ENCODE results near the gene MRPS34. TPM values are rescaled to one million over a fixed set of nuclear protein-coding genes. Genes with fewer than 3 reads are reported as not detected.

MRPS34 gene
- 214 TPM for polyA plus RNA-seq (2012; ENCODE audit: insufficient read length, low read depth)

DNA sequence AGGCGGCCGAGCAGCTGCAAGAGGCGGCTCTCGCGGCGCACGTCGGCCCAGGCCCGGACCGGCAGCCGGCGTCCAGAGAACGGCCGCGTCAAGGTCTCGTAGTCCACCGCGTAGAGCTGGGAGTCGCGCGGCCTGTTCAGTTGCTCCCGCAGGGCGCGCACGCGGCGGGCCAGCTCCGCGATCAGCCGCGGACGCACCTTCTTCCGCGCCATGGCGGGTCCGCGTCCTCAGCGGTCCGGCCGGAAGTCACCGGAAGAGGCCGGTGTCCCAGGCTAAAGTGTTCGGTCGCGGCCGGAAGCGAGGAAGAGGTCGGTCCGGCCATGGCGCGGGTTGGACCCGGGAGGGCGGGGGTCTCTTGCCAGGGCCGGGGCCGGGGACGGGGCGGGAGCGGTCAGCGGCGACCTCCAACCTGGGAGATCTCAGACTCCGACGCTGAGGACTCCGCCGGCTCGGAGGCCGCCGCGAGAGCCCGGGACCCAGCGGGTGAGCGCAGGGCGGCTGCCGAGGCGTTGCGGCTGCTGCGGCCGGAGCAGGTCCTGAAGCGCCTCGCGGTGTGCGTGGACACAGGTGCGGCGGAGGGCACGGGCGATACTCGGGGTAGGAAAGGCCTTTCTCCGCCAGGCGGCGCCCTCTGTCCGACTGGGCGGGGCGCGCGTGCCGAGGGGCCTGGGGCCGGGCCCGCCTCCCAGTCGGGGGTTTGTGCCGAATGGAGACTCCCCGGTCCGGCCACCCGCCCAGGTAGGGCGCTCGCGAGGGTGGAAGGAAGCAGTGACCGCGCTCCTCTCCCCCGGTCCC, at the start of gene MRPS34:
TSS of gene MRPS34 (minus strand) at position 227 of the 795 bp plus-strand sequence. CDS start at position 212, 15 bp downstream.
- TF ChIP-seq SIN3A (IDR thresholded peaks at IDR 0.05; ENCODE audit: borderline replicate concordance, insufficient read depth, low read length) = 0 out of 2 replicates have a peak, but pooled peaks have one; percentile 10
- TF ChIP-seq POLR2AphosphoS5 (IDR thresholded peaks at IDR 0.05; ENCODE audit: low read depth, low read length) = 0 out of 2 replicates have a peak, but pooled peaks have one; percentile 46
- TF ChIP-seq TAF1 (IDR thresholded peaks at IDR 0.05; ENCODE audit: borderline replicate concordance, insufficient read depth, low read length) = peak; percentile 90
- TF ChIP-seq, protein P1, sequence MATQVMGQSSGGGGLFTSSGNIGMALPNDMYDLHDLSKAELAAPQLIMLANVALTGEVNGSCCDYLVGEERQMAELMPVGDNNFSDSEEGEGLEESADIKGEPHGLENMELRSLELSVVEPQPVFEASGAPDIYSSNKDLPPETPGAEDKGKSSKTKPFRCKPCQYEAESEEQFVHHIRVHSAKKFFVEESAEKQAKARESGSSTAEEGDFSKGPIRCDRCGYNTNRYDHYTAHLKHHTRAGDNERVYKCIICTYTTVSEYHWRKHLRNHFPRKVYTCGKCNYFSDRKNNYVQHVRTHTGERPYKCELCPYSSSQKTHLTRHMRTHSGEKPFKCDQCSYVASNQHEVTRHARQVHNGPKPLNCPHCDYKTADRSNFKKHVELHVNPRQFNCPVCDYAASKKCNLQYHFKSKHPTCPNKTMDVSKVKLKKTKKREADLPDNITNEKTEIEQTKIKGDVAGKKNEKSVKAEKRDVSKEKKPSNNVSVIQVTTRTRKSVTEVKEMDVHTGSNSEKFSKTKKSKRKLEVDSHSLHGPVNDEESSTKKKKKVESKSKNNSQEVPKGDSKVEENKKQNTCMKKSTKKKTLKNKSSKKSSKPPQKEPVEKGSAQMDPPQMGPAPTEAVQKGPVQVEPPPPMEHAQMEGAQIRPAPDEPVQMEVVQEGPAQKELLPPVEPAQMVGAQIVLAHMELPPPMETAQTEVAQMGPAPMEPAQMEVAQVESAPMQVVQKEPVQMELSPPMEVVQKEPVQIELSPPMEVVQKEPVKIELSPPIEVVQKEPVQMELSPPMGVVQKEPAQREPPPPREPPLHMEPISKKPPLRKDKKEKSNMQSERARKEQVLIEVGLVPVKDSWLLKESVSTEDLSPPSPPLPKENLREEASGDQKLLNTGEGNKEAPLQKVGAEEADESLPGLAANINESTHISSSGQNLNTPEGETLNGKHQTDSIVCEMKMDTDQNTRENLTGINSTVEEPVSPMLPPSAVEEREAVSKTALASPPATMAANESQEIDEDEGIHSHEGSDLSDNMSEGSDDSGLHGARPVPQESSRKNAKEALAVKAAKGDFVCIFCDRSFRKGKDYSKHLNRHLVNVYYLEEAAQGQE (IDR thresholded peaks at IDR 0.05; ENCODE audit: insufficient read depth in 1 of 2, low read depth in 2 of 2, low read length in 2 of 2) = 0 out of 4 replicates have a peak, but pooled peaks have one; percentile 7 to 15
- TF ChIP-seq FOXP2 (optimal IDR thresholded peaks at IDR 0.05; ENCODE audit: borderline replicate concordance, extremely low read depth, extremely low read length, insufficient read depth) = no peak

DNA sequence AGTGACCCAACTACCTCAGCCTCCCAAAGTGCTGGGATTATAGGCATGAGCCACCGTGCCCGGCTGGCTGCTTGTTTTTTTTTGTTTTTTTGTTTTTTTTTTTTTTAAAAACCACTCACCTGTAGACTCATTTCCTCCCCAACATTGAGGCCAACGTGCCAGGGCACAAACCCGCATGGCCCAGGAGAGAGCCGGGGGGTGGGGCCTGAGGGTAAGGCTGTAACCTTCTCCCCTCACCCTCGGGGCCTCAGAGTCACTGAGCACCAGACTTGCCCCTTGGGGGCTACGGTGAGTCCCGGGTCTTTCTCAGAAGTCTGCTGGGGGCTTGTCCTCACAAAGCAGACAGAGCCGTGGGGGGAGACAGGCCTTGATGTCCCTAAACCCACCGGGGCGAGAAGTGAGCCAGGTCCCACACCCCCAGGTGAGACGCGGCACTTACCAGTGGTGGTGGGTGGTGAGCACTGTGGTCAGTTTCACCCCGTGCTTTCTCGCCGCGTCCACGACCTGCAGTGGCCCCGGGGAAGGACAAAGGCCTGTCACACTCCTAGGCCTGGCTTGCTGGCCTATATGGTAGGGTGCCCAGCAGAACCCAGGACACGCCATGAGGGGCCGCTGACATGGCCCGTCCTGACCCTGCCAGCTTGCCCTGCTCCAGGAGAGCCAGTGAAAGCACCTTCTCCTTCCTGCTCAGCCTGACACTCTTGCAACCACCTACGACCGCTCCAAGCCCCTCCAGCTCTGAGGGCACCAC, 49.1 kb upstream of the MRPS34 start:
- TF ChIP-seq FOXP2 (optimal IDR thresholded peaks at IDR 0.05; ENCODE audit: borderline replicate concordance, extremely low read depth, extremely low read length, insufficient read depth) = no peak
- TF ChIP-seq, protein P1 (IDR thresholded peaks at IDR 0.05; ENCODE audit: insufficient read depth in 1 of 2, low read depth in 2 of 2, low read length in 2 of 2) = no peak
- no peak for TF ChIP-seq SIN3A (IDR thresholded peaks at IDR 0.05; ENCODE audit: borderline replicate concordance, insufficient read depth, low read length)
- TF ChIP-seq TAF1 (IDR thresholded peaks at IDR 0.05; ENCODE audit: borderline replicate concordance, insufficient read depth, low read length) = no peak
- no peak for TF ChIP-seq POLR2AphosphoS5 (IDR thresholded peaks at IDR 0.05; ENCODE audit: low read depth, low read length)

GRCh38 chr16:1820946-1821290, 48.0 kb upstream of the MRPS34 start:
- TF ChIP-seq, protein P1 (IDR thresholded peaks at IDR 0.05; ENCODE audit: insufficient read depth in 1 of 2, low read depth in 2 of 2, low read length in 2 of 2) = no peak
- no peak for TF ChIP-seq TAF1 (IDR thresholded peaks at IDR 0.05; ENCODE audit: borderline replicate concordance, insufficient read depth, low read length)
- no peak for TF ChIP-seq SIN3A (IDR thresholded peaks at IDR 0.05; ENCODE audit: borderline replicate concordance, insufficient read depth, low read length)
- TF ChIP-seq FOXP2 (optimal IDR thresholded peaks at IDR 0.05; ENCODE audit: borderline replicate concordance, extremely low read depth, extremely low read length, insufficient read depth) = no peak
- no peak for TF ChIP-seq POLR2AphosphoS5 (IDR thresholded peaks at IDR 0.05; ENCODE audit: low read depth, low read length)

GRCh38 chr16:1820096-1820945, 47.4 kb upstream of the MRPS34 start:
- TF ChIP-seq TAF1 (IDR thresholded peaks at IDR 0.05; ENCODE audit: borderline replicate concordance, insufficient read depth, low read length) (no peak), POLR2AphosphoS5 (IDR thresholded peaks at IDR 0.05; ENCODE audit: low read depth, low read length) (no peak), SIN3A (IDR thresholded peaks at IDR 0.05; ENCODE audit: borderline replicate concordance, insufficient read depth, low read length) (no peak), FOXP2 (optimal IDR thresholded peaks at IDR 0.05; ENCODE audit: borderline replicate concordance, extremely low read depth, extremely low read length, insufficient read depth) (no peak)
- TF ChIP-seq, protein P1 (IDR thresholded peaks at IDR 0.05; ENCODE audit: insufficient read depth in 1 of 2, low read depth in 2 of 2, low read length in 2 of 2) = no peak
